Mesendoderm (in vitro differentiated cells): ENCODE results near the gene CCBE1.
"Not testable (repeated sequence)": the region's sequence is repeated elsewhere in the genome, so short reads cannot be mapped to it uniquely, and the experiment has no call there.

Experiments
- DNase-seq: peaks from one replicate; pipeline ENCODE4 v3.0.0; 2013
- H2AK5ac ChIP-seq: 2 replicates; pipeline ENCODE4 v1.6.1; 2013; ENCODE audit warnings: low read length, inconsistent platforms
- H2BK120ac ChIP-seq: 2 replicates; pipeline ENCODE4 v1.6.1; 2013; ENCODE audit warnings: low read depth, mild to moderate bottlenecking, low read length, moderate library complexity, mixed read lengths
- H2BK15ac ChIP-seq: replicated peaks from 2 replicates; pipeline ENCODE4 v1.6.1; 2013; ENCODE audit warnings: low read depth, mild to moderate bottlenecking, moderate library complexity
- H2BK5ac ChIP-seq: 2 replicates; pipeline ENCODE4 v1.6.1; 2013; ENCODE audit warnings: low read length, inconsistent platforms
- H3K18ac ChIP-seq: 2 replicates; pipeline ENCODE4 v1.6.1; 2013; ENCODE audit warnings: mild to moderate bottlenecking, low read length, mixed read lengths
- H3K23ac ChIP-seq: one replicate; pipeline ENCODE4 v1.6.1; 2013; ENCODE audit warnings: low read length
- H3K27ac ChIP-seq: 2 replicates; pipeline ENCODE4 v1.5.1; 2013; ENCODE audit warnings: low read depth, mild to moderate bottlenecking, inconsistent platforms, low read length, moderate library complexity
- H3K27me3 ChIP-seq: 2 replicates; pipeline ENCODE4 v1.6.1; 2013; ENCODE audit warnings: low read length, control low read depth, mild to moderate bottlenecking, inconsistent platforms; ENCODE audit not compliant: insufficient read depth, poor library complexity
- H3K36me3 ChIP-seq: 2 replicates; pipeline ENCODE4 v1.6.1; 2013; ENCODE audit warnings: low read length, inconsistent platforms; ENCODE audit not compliant: control insufficient read depth, insufficient read depth
- H3K4ac ChIP-seq: one replicate; pipeline ENCODE4 v1.6.1; 2013; ENCODE audit warnings: low read depth, mild to moderate bottlenecking, low read length, moderate library complexity
- H3K4me1 ChIP-seq: 2 replicates; pipeline ENCODE4 v1.6.1; 2013; ENCODE audit warnings: low read depth, low read length, inconsistent platforms; ENCODE audit not compliant: control insufficient read depth
- H3K4me2 ChIP-seq: 2 replicates; pipeline ENCODE4 v1.6.1; 2013; ENCODE audit warnings: low read length
- H3K4me3 ChIP-seq: 2 replicates; pipeline ENCODE4 v1.5.1; 2013; ENCODE audit warnings: mild to moderate bottlenecking, low read length
- H3K56ac ChIP-seq: one replicate; pipeline ENCODE4 v1.6.1; 2013; ENCODE audit warnings: low read length
- H3K79me1 ChIP-seq: 2 replicates; pipeline ENCODE4 v1.6.1; 2013; ENCODE audit warnings: low read length, inconsistent platforms
- H3K79me2 ChIP-seq: 2 replicates; pipeline ENCODE4 v1.6.1; 2013; ENCODE audit warnings: mild to moderate bottlenecking, low read length; ENCODE audit not compliant: control insufficient read depth, insufficient read depth
- H3K9ac ChIP-seq: 2 replicates; pipeline ENCODE4 v1.6.1; 2013; ENCODE audit warnings: low read length, inconsistent platforms
- H4K5ac ChIP-seq: one replicate; pipeline ENCODE4 v1.6.1; 2013; ENCODE audit warnings: low read length
- H4K8ac ChIP-seq: one replicate; pipeline ENCODE4 v1.6.1; 2013; ENCODE audit warnings: low read depth, mild to moderate bottlenecking, control low read depth, low read length, moderate library complexity
- WGBS: extraction: QIAGEN DNeasy Blood & Tissue Kit; methylation state at CpG from one replicate; pipeline ENCODE4 v1.1.7; 2013; ENCODE audit warnings: low lambda C conversion rate, missing lambda C conversion rate; ENCODE audit not compliant: insufficient coverage; ENCODE audit errors: extremely low coverage; 5-methylcytosine and 5-hydroxymethylcytosine counted together

The CCBE1 gene

DNA sequence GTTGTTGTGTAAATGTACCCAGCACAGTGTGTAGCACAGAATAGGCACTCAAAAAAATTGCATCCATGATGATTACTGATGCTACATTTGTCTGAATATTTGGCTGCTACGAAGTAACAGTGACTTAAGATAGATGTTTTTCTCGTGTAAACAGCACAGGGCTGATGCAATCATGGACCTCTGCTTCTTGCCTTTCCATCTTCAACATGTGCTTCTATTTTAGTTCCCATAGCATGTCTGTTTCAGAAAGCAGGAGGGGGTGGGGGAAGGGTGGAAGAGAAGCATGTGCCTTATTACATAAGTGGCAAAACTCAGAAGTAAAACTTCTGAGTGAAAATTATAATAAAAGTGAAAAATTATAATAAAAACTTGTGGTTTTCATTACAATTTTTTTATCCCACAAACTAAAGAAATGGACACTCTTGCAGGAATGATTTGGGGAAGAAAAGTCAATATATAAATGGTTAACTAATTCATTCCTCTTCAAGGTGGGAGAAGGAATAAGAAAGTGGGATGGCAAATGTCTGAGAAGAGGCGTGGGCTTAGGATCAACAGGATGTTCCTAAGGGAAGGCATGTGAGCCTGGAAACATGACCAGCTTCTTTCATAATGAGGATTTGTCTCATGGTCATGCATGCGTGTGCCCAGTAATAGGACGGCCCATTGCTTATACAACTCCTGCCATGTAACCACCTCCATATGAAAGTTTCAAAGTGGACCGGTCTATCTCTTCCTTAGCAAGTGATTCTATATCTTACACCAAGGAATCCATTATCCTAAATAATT, 27.2 kb downstream of the CCBE1 start:
- Histone ChIP-seq H3K18ac (no peak overlapping the region), H3K4ac (no peak overlapping the region), H2BK5ac (no peak overlapping the region), H2BK15ac (no peak overlapping the region), H3K79me2 (no peaks in the 10 kb centered on the region), H2BK120ac (no peak overlapping the region), H3K27ac (no peak overlapping the region), H4K8ac (no peak overlapping the region), H3K27me3 (no peaks in the 10 kb centered on the region), H2AK5ac (no peak overlapping the region), H3K23ac (no peak overlapping the region), H4K5ac (no peak overlapping the region), H3K4me1 (no peaks in the 10 kb centered on the region), H3K4me2 (no peak overlapping the region), H3K36me3 (no peaks in the 10 kb centered on the region), H3K4me3 (no peak overlapping the region), H3K9ac (no peak overlapping the region), H3K56ac (no peak overlapping the region), H3K79me1 (no peaks in the 10 kb centered on the region)
- no CpG with 5 or more reads among the region's 6 CpGs for WGBS
- DNase-seq: no peak

DNA sequence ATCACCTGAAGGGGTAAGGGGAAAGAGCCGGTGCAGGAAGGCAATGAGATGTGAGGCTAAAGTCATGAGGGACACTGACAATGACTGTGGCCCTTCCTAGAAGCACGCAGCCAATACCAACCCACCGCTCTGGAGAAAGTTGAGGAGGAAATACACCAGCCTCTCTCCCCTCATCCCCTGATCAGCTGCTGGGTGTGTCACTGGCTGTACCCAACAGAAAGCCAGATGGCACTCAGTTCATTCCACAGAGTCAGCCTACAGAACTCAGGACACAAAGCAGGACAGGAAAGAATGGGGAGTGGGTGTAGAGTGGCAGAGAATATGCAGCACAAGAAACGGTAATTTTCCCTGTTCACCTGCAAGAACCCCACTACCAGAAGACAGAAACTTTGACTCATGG, 29.7 kb downstream of the CCBE1 start:
- no peak overlapping the region for H2BK15ac ChIP-seq
- no peaks in the 10 kb centered on the region for H3K79me1 ChIP-seq
- no peak overlapping the region for H4K8ac ChIP-seq
- H3K27ac ChIP-seq: no peak overlapping the region
- no peak overlapping the region for H2AK5ac ChIP-seq
- no peak for DNase-seq
- H3K23ac ChIP-seq: no peak overlapping the region
- no peaks in the 10 kb centered on the region for H3K36me3 ChIP-seq
- H3K4me1 ChIP-seq: no peaks in the 10 kb centered on the region
- H3K18ac ChIP-seq: no peak overlapping the region
- no CpG with 5 or more reads among the region's 4 CpGs for WGBS
- H3K4me2 ChIP-seq: no peak overlapping the region
- H3K56ac ChIP-seq: no peak overlapping the region
- no peak overlapping the region for H2BK5ac ChIP-seq
- H2BK120ac ChIP-seq: no peak overlapping the region
- no peak overlapping the region for H3K4me3 ChIP-seq
- H3K79me2 ChIP-seq: no peaks in the 10 kb centered on the region
- no peaks in the 10 kb centered on the region for H3K27me3 ChIP-seq
- no peak overlapping the region for H3K4ac ChIP-seq
- no peak overlapping the region for H4K5ac ChIP-seq
- H3K9ac ChIP-seq: no peak overlapping the region

DNA sequence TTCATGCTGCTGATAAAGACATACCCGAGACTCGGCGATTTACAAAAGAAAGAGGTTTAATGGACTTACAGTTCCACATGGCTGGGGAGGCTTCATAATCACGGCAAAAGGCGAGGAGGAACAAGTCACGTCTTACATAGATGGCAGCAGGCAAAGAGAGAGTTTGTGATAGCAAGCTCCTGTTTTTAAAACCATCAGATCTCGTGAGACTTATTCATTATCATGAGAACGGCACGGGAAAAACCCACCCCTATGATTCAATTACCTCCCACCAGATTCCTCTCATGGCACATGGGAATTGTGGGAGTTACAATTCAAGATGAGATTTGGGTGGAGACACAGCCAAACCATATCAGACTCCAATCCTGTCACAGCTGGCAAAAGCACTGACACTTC, 31.2 kb downstream of the CCBE1 start:
- H3K56ac ChIP-seq, H2BK15ac ChIP-seq, H3K4me2 ChIP-seq, DNase-seq, H4K8ac ChIP-seq, H2AK5ac ChIP-seq, H4K5ac ChIP-seq, H2BK5ac ChIP-seq, H3K27me3 ChIP-seq, H2BK120ac ChIP-seq, H3K4me3 ChIP-seq, H3K23ac ChIP-seq, H3K36me3 ChIP-seq, H3K27ac ChIP-seq, H3K4ac ChIP-seq, H3K9ac ChIP-seq, H3K4me1 ChIP-seq, H3K18ac ChIP-seq, H3K79me1 ChIP-seq, H3K79me2 ChIP-seq: not testable (repeated sequence)
- no CpG with 5 or more reads among the region's 9 CpGs for WGBS

DNA sequence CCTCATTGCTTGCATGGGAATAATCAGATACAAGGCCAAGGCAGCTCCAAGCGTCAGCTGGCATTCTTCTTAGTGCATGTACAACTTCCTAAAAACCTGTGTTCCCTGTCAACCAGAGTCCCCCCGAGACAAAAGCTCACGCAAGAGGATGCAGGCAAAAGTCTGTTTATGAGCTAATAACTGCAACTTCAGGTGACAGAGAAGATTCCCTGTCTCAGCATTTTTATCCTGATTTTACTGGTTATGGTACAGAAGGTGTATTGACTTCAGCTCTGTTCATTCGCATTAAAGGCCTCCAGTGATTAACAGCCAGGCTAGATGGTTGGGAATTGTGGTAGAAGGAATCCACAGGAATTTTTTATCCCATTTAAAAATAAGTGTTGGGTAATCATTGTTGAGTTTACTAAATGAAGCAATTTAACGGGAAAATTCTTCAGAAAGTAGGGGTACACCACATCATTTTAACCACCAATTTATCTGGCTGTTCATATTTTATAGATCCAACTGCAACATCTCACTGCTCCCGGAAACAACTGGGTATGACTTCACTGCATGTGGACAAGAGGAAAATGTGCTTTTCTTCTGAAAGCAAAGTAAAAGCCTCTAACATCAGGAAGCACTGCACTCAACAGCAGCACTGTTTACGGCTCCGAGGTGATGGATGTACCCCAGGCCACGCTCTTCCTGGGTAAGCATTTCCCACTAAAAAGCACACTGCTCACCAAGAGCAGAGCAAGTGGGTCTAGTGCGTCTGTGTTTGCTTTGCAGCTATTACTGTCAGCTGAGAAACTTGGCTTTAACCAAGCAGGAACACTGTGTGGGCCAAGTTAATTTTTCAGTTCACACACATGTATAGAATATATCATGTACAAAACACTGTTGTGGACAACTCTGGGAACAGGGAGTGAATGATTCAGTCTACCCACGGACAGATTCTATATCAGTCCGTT, 31.9 kb downstream of the CCBE1 start:
- H3K56ac ChIP-seq: no peak overlapping the region
- no peak overlapping the region for H3K9ac ChIP-seq
- no peaks in the 10 kb centered on the region for H3K79me2 ChIP-seq
- H2BK15ac ChIP-seq: no peak overlapping the region
- no peak overlapping the region for H4K8ac ChIP-seq
- no peak overlapping the region for H2BK5ac ChIP-seq
- no peak overlapping the region for H4K5ac ChIP-seq
- WGBS: no CpG with 5 or more reads among the region's 12 CpGs
- no peaks in the 10 kb centered on the region for H3K79me1 ChIP-seq
- H3K4ac ChIP-seq: no peak overlapping the region
- H3K36me3 ChIP-seq: no peaks in the 10 kb centered on the region
- no peaks in the 10 kb centered on the region for H3K27me3 ChIP-seq
- no peak for DNase-seq
- H3K4me3 ChIP-seq: no peak overlapping the region
- no peaks in the 10 kb centered on the region for H3K4me1 ChIP-seq
- no peak overlapping the region for H2AK5ac ChIP-seq
- H2BK120ac ChIP-seq: no peak overlapping the region
- H3K4me2 ChIP-seq: no peak overlapping the region
- no peak overlapping the region for H3K18ac ChIP-seq
- H3K23ac ChIP-seq: no peak overlapping the region
- H3K27ac ChIP-seq: no peak overlapping the region

DNA sequence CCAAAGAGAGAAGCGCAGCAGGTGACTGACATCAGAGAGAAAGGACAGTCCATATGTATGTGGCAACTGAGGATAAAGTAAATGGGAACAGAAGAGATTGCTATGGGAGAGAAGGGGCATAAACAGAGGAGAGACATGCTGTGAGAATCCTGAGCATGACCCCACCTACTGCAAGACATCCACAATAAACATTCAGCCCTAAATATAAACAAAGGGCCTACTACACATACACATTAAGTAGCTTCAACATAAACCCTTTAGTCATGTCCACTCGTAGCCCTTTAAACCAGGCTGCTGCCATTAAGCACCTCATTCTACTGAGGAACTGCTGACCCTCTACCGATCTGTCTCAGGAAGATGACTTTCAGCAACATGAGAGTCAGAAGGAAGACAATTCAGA, 32.9 kb downstream of the CCBE1 start:
- Histone ChIP-seq H3K4ac (no peak overlapping the region), H2BK120ac (no peak overlapping the region), H3K23ac (no peak overlapping the region), H3K4me3 (no peak overlapping the region), H4K8ac (no peak overlapping the region), H3K36me3 (no peaks in the 10 kb centered on the region), H3K79me1 (no peaks in the 10 kb centered on the region), H3K9ac (no peak overlapping the region), H3K56ac (no peak overlapping the region), H3K27ac (no peak overlapping the region), H3K4me1 (no peaks in the 10 kb centered on the region), H4K5ac (no peak overlapping the region), H2BK5ac (no peak overlapping the region), H2AK5ac (no peak overlapping the region), H3K27me3 (no peaks in the 10 kb centered on the region), H3K79me2 (no peaks in the 10 kb centered on the region), H2BK15ac (no peak overlapping the region), H3K18ac (no peak overlapping the region), H3K4me2 (no peak overlapping the region)
- no peak for DNase-seq
- no CpG with 5 or more reads among the region's 3 CpGs for WGBS
